ENCODE data around the gene TRIM7. TPM values are rescaled to one million over a fixed set of nuclear protein-coding genes. Genes with fewer than 3 reads are reported as not detected.
A peak's percentile ranks its signal among the peaks of the same experiment; 100 is the strongest.

TRIM7 gene
- total and polyA plus RNA-seq, 7 experiments from 2014 or later = 0.28 to 6.1 (median 3.2) TPM; not detected in 1

DNA sequence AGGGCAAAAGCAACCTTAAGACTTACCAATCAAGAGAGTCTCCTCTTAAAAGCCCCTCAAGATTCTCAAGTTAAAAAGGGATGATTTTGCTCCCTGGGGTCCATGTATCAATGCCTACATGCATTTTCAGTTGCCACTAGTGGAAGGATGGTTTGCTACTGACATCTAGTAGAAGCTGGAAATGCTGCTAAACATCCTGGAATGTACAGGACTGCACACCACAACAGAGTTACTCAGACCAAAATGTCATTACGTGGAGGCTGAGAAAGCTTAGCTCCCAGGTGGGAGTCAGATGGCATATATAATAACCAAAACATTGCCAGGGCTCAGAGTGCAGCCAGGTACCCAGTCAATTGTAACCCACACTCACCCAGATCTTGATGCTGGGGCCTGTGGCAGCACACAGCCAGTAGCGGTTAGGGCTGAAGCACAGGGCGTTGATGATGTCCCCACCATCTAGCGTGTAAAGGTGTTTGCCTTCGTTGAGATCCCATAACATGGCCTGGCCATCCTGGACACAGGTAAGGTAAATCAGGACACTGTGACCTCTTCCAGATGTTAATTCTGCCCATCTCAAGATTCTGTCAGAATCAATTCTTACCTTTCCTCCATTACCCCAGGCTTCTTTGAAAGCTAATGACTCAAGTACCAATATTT is 32.9 kb upstream of the TRIM7 start:
- ChIA-PET POLR2A (interaction anchor here (0.8 to 4.6 kb wide), 3 partner anchors 13 to 49 kb away, joined by 4 to 54 read pairs (median 12); partner anchors contain the start of genes TRIM41 and TRIM52), CTCF (no interaction called here)
- Histone ChIP-seq H3K27me3 (ENCODE audit: control insufficient read depth in 2 of 2, insufficient read depth in 2 of 2, low read length in 2 of 2) (no peaks in the 10 kb centered on the region), H3K4me3 (ENCODE audit: low read length) (no peak overlapping the region), H3K27ac (ENCODE audit: low read depth, low read length) (no peak overlapping the region), H3K9me3 (ENCODE audit: control insufficient read depth in 2 of 3, low read length in 3 of 3) (no peaks in the 10 kb centered on the region), H3K4me1 (ENCODE audit: control insufficient read depth in 2 of 2, insufficient read depth in 2 of 2, low read length in 2 of 2) (peaks cover 16% of the 10 kb centered on the region in 2 donors), H3K36me3 (ENCODE audit: control insufficient read depth in 2 of 3, insufficient read depth in 3 of 3, low read length in 3 of 3) (peaks cover 47 to 90% (median 49%) of the 10 kb centered on the region in 3 experiments)
- peaks cover 0 to 3% (median 0%) of the 10 kb centered on the region in 11 donors for H3K9me3 Mint-ChIP-seq
- intact Hi-C loops (cut with micrococcal nuclease) = no loop called here
- H3K4me1 Mint-ChIP-seq = peaks cover 19 to 48% (median 37%) of the 10 kb centered on the region in 7 donors
- ATAC-seq = no peak
- no peak overlapping the region for H3K4me3 Mint-ChIP-seq
- H3K27me3 Mint-ChIP-seq = no peaks in the 10 kb centered on the region
- H3K27ac Mint-ChIP-seq = peak overlapping the region in 6 of 9 donors; percentile 28 to 90 (median 48)
- no peak for DNase-seq
- peaks cover 14 to 73% (median 55%) of the 10 kb centered on the region in 5 donors for H3K36me3 Mint-ChIP-seq

- H3K9me3 Mint-ChIP-seq = peaks cover 0 to 3% (median 0%) of the 10 kb centered on the region in 11 donors
- H3K4me1 ChIP-seq (ENCODE audit: control insufficient read depth in 2 of 2, insufficient read depth in 2 of 2, low read length in 2 of 2) = peaks cover 9% of the 10 kb centered on the region in 2 donors
- DNase-seq (no peak), ATAC-seq (no peak)
- POLR2A ChIA-PET = interaction anchor here (0.8 to 4.6 kb wide), 4 partner anchors 12 to 48 kb away, joined by 3 to 54 read pairs (median 4); partner anchors contain the start of gene TRIM41
- H3K4me3 Mint-ChIP-seq = peak overlapping the region in 1 of 10 donors; percentile 38
- peak overlapping the region; percentile 15 for H3K27ac ChIP-seq (ENCODE audit: low read depth, low read length)
- H3K4me1 Mint-ChIP-seq = peaks cover 13 to 44% (median 30%) of the 10 kb centered on the region in 7 donors
- H3K27ac Mint-ChIP-seq = peak overlapping the region in 3 of 9 donors; percentile 10 to 25 (median 23)
- no peaks in the 10 kb centered on the region for H3K27me3 Mint-ChIP-seq
- no peak overlapping the region for H3K4me3 ChIP-seq (ENCODE audit: low read length)
- H3K9me3 ChIP-seq (ENCODE audit: control insufficient read depth in 2 of 3, low read length in 3 of 3) = no peaks in the 10 kb centered on the region
- peaks cover 44 to 96% (median 49%) of the 10 kb centered on the region in 3 experiments for H3K36me3 ChIP-seq (ENCODE audit: control insufficient read depth in 2 of 3, insufficient read depth in 3 of 3, low read length in 3 of 3)
- CTCF ChIA-PET = no interaction called here
- intact Hi-C loops (cut with micrococcal nuclease) = no loop called here
- H3K36me3 Mint-ChIP-seq = peaks cover 14 to 71% (median 51%) of the 10 kb centered on the region in 5 donors
- H3K27me3 ChIP-seq (ENCODE audit: control insufficient read depth in 2 of 2, insufficient read depth in 2 of 2, low read length in 2 of 2) = no peaks in the 10 kb centered on the region
Measured at GRCh38 chr5:181236954-181237641, 32.1 kb upstream of the TRIM7 start.

- DNase-seq (no peak), ATAC-seq (no peak)
- H3K27me3 ChIP-seq (ENCODE audit: control insufficient read depth in 2 of 2, insufficient read depth in 2 of 2, low read length in 2 of 2) = no peaks in the 10 kb centered on the region
- intact Hi-C loops (cut with micrococcal nuclease) = no loop called here
- peak overlapping the region in 4 of 9 donors; percentile 10 to 30 (median 24) for H3K27ac Mint-ChIP-seq
- H3K27ac ChIP-seq (ENCODE audit: low read depth, low read length) = no peak overlapping the region
- peaks cover 40 to 96% (median 43%) of the 10 kb centered on the region in 3 experiments for H3K36me3 ChIP-seq (ENCODE audit: control insufficient read depth in 2 of 3, insufficient read depth in 3 of 3, low read length in 3 of 3)
- H3K27me3 Mint-ChIP-seq = no peaks in the 10 kb centered on the region
- H3K9me3 Mint-ChIP-seq = peaks cover 0 to 3% (median 0%) of the 10 kb centered on the region in 11 donors
- peaks cover 3% of the 10 kb centered on the region in 2 donors for H3K4me1 ChIP-seq (ENCODE audit: control insufficient read depth in 2 of 2, insufficient read depth in 2 of 2, low read length in 2 of 2)
- no peak overlapping the region for H3K4me3 Mint-ChIP-seq
- CTCF ChIA-PET = no interaction called here
- peaks cover 9 to 40% (median 25%) of the 10 kb centered on the region in 7 donors for H3K4me1 Mint-ChIP-seq
- H3K4me3 ChIP-seq (ENCODE audit: low read length) = no peak overlapping the region
- POLR2A ChIA-PET = interaction anchor here (0.9 to 4.6 kb wide), 3 partner anchors 11 to 32 kb away, joined by 3 to 54 read pairs (median 3); partner anchors contain the start of gene TRIM41
- peaks cover 14 to 68% (median 53%) of the 10 kb centered on the region in 5 donors for H3K36me3 Mint-ChIP-seq
- no peaks in the 10 kb centered on the region for H3K9me3 ChIP-seq (ENCODE audit: control insufficient read depth in 2 of 3, low read length in 3 of 3)
Measured at GRCh38 chr5:181236471-181236870, 31.5 kb upstream of the TRIM7 start.

GRCh38 chr5:181235689-181236366 is 30.8 kb upstream of the TRIM7 start:
- Mint-ChIP-seq H3K4me3 (no peak overlapping the region), H3K9me3 (peaks cover 0 to 3% (median 0%) of the 10 kb centered on the region in 11 donors), H3K27me3 (no peaks in the 10 kb centered on the region), H3K36me3 (peaks cover 14 to 66% (median 52%) of the 10 kb centered on the region in 5 donors), H3K27ac (peak overlapping the region in 3 of 9 donors; percentile 5 to 62 (median 32)), H3K4me1 (peaks cover 11 to 38% (median 23%) of the 10 kb centered on the region in 7 donors)
- ChIA-PET CTCF (no interaction called here), POLR2A (interaction anchor here (0.9 to 14.6 kb wide), 7 partner anchors 7 to 44 kb away, joined by 3 to 241 read pairs (median 3); partner anchors contain the start of genes RACK1 and TRIM41)
- Histone ChIP-seq H3K36me3 (ENCODE audit: control insufficient read depth in 2 of 3, insufficient read depth in 3 of 3, low read length in 3 of 3) (peaks cover 36 to 96% (median 37%) of the 10 kb centered on the region in 3 experiments), H3K27me3 (ENCODE audit: control insufficient read depth in 2 of 2, insufficient read depth in 2 of 2, low read length in 2 of 2) (no peaks in the 10 kb centered on the region), H3K4me1 (ENCODE audit: control insufficient read depth in 2 of 2, insufficient read depth in 2 of 2, low read length in 2 of 2) (peaks cover 0 to under 1% of the 10 kb centered on the region in 2 donors), H3K9me3 (ENCODE audit: control insufficient read depth in 2 of 3, low read length in 3 of 3) (no peaks in the 10 kb centered on the region), H3K4me3 (ENCODE audit: low read length) (no peak overlapping the region), H3K27ac (ENCODE audit: low read depth, low read length) (no peak overlapping the region)
- ATAC-seq (no peak), DNase-seq (no peak)
- intact Hi-C loops (cut with micrococcal nuclease) = no loop called here

DNA sequence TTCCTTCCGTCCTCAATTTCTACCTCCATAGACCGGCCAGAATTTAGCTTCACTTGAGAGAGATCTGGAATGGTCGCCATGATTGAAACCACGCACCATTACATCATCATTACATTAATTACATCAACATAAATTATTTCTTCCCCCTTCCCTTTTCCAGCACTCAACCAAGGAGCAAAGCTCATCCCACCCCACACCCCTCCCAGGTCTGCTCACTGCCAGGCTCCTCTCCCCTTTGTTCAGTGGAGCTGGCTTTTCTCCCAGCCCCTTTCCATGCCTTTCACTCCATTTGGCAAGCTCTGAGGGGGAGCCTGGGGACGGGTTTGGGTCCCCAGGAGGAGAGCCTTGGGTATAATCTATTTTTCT is 30.3 kb upstream of the TRIM7 start:
- Histone ChIP-seq H3K36me3 (ENCODE audit: control insufficient read depth in 2 of 3, insufficient read depth in 3 of 3, low read length in 3 of 3) (peaks cover 36 to 96% (median 37%) of the 10 kb centered on the region in 3 experiments), H3K9me3 (ENCODE audit: control insufficient read depth in 2 of 3, low read length in 3 of 3) (no peaks in the 10 kb centered on the region), H3K27ac (ENCODE audit: low read depth, low read length) (no peak overlapping the region), H3K4me1 (ENCODE audit: control insufficient read depth in 2 of 2, insufficient read depth in 2 of 2, low read length in 2 of 2) (peaks cover 0 to 5% of the 10 kb centered on the region in 2 donors), H3K4me3 (ENCODE audit: low read length) (no peak overlapping the region), H3K27me3 (ENCODE audit: control insufficient read depth in 2 of 2, insufficient read depth in 2 of 2, low read length in 2 of 2) (no peaks in the 10 kb centered on the region)
- intact Hi-C loops (cut with micrococcal nuclease) = no loop called here
- H3K4me3 Mint-ChIP-seq = no peak overlapping the region
- H3K36me3 Mint-ChIP-seq = peaks cover 14 to 70% (median 52%) of the 10 kb centered on the region in 5 donors
- ATAC-seq = no peak
- peaks cover 0 to 3% (median 0%) of the 10 kb centered on the region in 11 donors for H3K9me3 Mint-ChIP-seq
- POLR2A ChIA-PET = interaction anchor here (0.9 to 14.6 kb wide), 6 partner anchors 8 to 43 kb away, joined by 3 to 241 read pairs (median 4); partner anchors contain the start of genes RACK1 and TRIM41
- peak overlapping the region in 7 of 9 donors; percentile 3 to 78 (median 21) for H3K27ac Mint-ChIP-seq
- H3K4me1 Mint-ChIP-seq = peaks cover 11 to 39% (median 27%) of the 10 kb centered on the region in 7 donors
- no peak for DNase-seq
- CTCF ChIA-PET = no interaction called here
- no peaks in the 10 kb centered on the region for H3K27me3 Mint-ChIP-seq

Measured in naive thymus-derived CD4-positive, alpha-beta T cell (primary cell).